GM21723 (cell line): Measurements from ENCODE around the gene ETDC.

Experiments
- ATAC-seq: cut with Tn5 transposase; IDR thresholded peaks from one replicate; pipeline ENCODE4 v1.9.1; 2021; ENCODE audit warnings: mild to moderate bottlenecking, moderate library complexity; ENCODE audit not compliant: unreplicated experiment

The ETDC gene

GRCh38 chrX:135345107-135345589 lies 35.9 kb downstream of the ETDC start:
- ATAC-seq = no peak

GRCh38 chrX:135346975-135347374 lies 37.7 kb downstream of the ETDC start:
- no peak for ATAC-seq

- no peak for ATAC-seq
Observed at GRCh38 chrX:135347381-135348016, 38.2 kb downstream of the ETDC start.

- no peak for ATAC-seq
Observed at GRCh38 chrX:135354288-135354687, 45.0 kb downstream of the ETDC start.
